ENCODE data around the gene ADD1. TPM values are rescaled to one million over a fixed set of nuclear protein-coding genes. Genes with fewer than 3 reads are reported as not detected.

Gene ADD1
- total RNA-seq, 1 experiment from 2014 or later: 125 TPM

DNA sequence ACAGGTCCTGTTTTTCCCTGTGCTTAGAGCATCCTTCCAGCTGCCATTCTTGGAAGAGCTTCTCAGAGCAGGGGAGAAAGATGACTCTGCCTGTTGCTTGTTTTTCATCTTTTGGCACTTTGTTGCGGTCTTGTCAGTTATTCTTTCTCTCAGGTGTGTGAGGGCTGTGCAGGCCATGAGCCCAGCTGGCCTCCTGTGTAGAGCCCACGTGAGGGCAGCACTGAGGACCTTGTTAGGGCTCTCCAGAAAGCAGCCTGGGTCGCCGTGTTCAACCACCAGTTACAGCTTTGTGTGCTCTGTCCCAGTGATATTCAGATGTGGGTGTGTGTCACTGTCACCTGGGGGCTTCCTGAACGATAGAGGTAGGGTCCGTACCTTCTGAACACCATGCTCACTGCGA is 66.8 kb downstream of the ADD1 start:
- no peak overlapping the region for H3K4me3 Mint-ChIP-seq (ENCODE audit: low read depth, unreplicated experiment)
- H3K36me3 Mint-ChIP-seq (ENCODE audit: insufficient read depth, unreplicated experiment): peaks cover 21% of the 10 kb centered on the region
- H3K27ac Mint-ChIP-seq (ENCODE audit: unreplicated experiment): no peak overlapping the region
- intact Hi-C loops (cut with micrococcal nuclease; ENCODE audit: unreplicated experiment): no loop called here
- no peaks in the 10 kb centered on the region for H3K27me3 Mint-ChIP-seq (ENCODE audit: unreplicated experiment)
- H3K4me1 Mint-ChIP-seq (ENCODE audit: low read depth, unreplicated experiment): peaks cover 12% of the 10 kb centered on the region
- CTCF ChIA-PET: no interaction called here
- no TSS peak for BruUV-seq (replicated peaks)
- no peaks in the 10 kb centered on the region for H3K9me3 Mint-ChIP-seq (ENCODE audit: low read depth, unreplicated experiment)
- no peak for TF ChIP-seq CTCF (IDR thresholded peaks at IDR 0.05; ENCODE audit: unreplicated experiment)
- no peak for DNase-seq

GRCh38 chr4:2911868-2912267 is 68.2 kb downstream of the ADD1 start:
- no peak for TF ChIP-seq CTCF (IDR thresholded peaks at IDR 0.05; ENCODE audit: unreplicated experiment)
- peaks cover 12% of the 10 kb centered on the region for H3K4me1 Mint-ChIP-seq (ENCODE audit: low read depth, unreplicated experiment)
- BruUV-seq (replicated peaks): no TSS peak
- no peaks in the 10 kb centered on the region for H3K27me3 Mint-ChIP-seq (ENCODE audit: unreplicated experiment)
- intact Hi-C loops (cut with micrococcal nuclease; ENCODE audit: unreplicated experiment): no loop called here
- peaks cover 17% of the 10 kb centered on the region for H3K36me3 Mint-ChIP-seq (ENCODE audit: insufficient read depth, unreplicated experiment)
- CTCF ChIA-PET: no interaction called here
- H3K4me3 Mint-ChIP-seq (ENCODE audit: low read depth, unreplicated experiment): no peak overlapping the region
- no peak for DNase-seq
- H3K27ac Mint-ChIP-seq (ENCODE audit: unreplicated experiment): no peak overlapping the region
- H3K9me3 Mint-ChIP-seq (ENCODE audit: low read depth, unreplicated experiment): no peaks in the 10 kb centered on the region

GRCh38 chr4:2913168-2913567 is 69.5 kb downstream of the ADD1 start:
- intact Hi-C loops (cut with micrococcal nuclease; ENCODE audit: unreplicated experiment): no loop called here
- CTCF ChIA-PET: interaction anchor here (1.1 kb wide), 1 partner anchor 10 kb away, joined by 5 read pairs; no protein-coding TSS in a partner anchor
- Mint-ChIP-seq H3K9me3 (ENCODE audit: low read depth, unreplicated experiment) (no peaks in the 10 kb centered on the region), H3K4me3 (ENCODE audit: low read depth, unreplicated experiment) (no peak overlapping the region), H3K27ac (ENCODE audit: unreplicated experiment) (no peak overlapping the region), H3K4me1 (ENCODE audit: low read depth, unreplicated experiment) (peaks cover 3% of the 10 kb centered on the region), H3K36me3 (ENCODE audit: insufficient read depth, unreplicated experiment) (peaks cover 13% of the 10 kb centered on the region), H3K27me3 (ENCODE audit: unreplicated experiment) (no peaks in the 10 kb centered on the region)
- no peak for TF ChIP-seq CTCF (IDR thresholded peaks at IDR 0.05; ENCODE audit: unreplicated experiment)
- BruUV-seq (replicated peaks): no TSS peak
- DNase-seq: no peak

GRCh38 chr4:2914256-2915126 is 70.8 kb downstream of the ADD1 start:
- no peak for TF ChIP-seq CTCF (IDR thresholded peaks at IDR 0.05; ENCODE audit: unreplicated experiment)
- intact Hi-C loops (cut with micrococcal nuclease; ENCODE audit: unreplicated experiment): no loop called here
- no TSS peak for BruUV-seq (replicated peaks)

More at GRCh38 chr4:2914256-2915126, 70.8 kb downstream of the ADD1 start:
- no peaks in the 10 kb centered on the region for H3K9me3 Mint-ChIP-seq (ENCODE audit: low read depth, unreplicated experiment)
- no peak for DNase-seq
- CTCF ChIA-PET: interaction anchor here (0.6 kb wide), 1 partner anchor 186 kb away, joined by 3 read pairs; no protein-coding TSS in a partner anchor
- H3K4me1 Mint-ChIP-seq (ENCODE audit: low read depth, unreplicated experiment): no peaks in the 10 kb centered on the region
- no peaks in the 10 kb centered on the region for H3K27me3 Mint-ChIP-seq (ENCODE audit: unreplicated experiment)
- no peak overlapping the region for H3K27ac Mint-ChIP-seq (ENCODE audit: unreplicated experiment)
- H3K4me3 Mint-ChIP-seq (ENCODE audit: low read depth, unreplicated experiment): no peak overlapping the region
- H3K36me3 Mint-ChIP-seq (ENCODE audit: insufficient read depth, unreplicated experiment): peaks cover 12% of the 10 kb centered on the region

Measured in Calu3 (cell line).